DMS114 treated with DMSO at 0.1 percent for 48 hours (cell line): Measurements from ENCODE around the gene AMER1.
"Not testable (repeated sequence)": the region's sequence is repeated elsewhere in the genome, so short reads cannot be mapped to it uniquely, and the experiment has no call there.

ENCODE experiments used
- DNase-seq: peaks from one replicate; lab custom pipeline; 2025; ENCODE audit not compliant: unreplicated experiment; lab: John Stamatoyannopoulos, UW

The AMER1 gene

DNA sequence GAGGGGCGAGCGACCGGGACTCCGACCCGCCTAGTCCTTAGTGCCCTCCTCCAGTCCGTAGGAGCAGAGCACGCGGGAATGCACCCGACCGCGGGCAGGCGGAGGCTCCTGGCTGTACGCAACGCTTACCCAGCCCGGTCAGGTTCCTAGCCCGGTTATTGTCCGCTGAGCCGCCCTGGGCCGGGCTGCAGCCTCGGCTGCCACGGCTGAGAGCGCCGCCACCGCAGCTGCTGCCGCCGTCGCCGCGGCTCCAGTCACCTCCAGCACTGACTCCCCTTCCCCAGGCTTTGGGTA is at the start of gene AMER1:
TSS of gene AMER1 (minus strand) at position 268 of the 294 bp plus-strand sequence. CDS start 12,422 bp downstream, outside the sequence.
- DNase-seq = no peak

DNA sequence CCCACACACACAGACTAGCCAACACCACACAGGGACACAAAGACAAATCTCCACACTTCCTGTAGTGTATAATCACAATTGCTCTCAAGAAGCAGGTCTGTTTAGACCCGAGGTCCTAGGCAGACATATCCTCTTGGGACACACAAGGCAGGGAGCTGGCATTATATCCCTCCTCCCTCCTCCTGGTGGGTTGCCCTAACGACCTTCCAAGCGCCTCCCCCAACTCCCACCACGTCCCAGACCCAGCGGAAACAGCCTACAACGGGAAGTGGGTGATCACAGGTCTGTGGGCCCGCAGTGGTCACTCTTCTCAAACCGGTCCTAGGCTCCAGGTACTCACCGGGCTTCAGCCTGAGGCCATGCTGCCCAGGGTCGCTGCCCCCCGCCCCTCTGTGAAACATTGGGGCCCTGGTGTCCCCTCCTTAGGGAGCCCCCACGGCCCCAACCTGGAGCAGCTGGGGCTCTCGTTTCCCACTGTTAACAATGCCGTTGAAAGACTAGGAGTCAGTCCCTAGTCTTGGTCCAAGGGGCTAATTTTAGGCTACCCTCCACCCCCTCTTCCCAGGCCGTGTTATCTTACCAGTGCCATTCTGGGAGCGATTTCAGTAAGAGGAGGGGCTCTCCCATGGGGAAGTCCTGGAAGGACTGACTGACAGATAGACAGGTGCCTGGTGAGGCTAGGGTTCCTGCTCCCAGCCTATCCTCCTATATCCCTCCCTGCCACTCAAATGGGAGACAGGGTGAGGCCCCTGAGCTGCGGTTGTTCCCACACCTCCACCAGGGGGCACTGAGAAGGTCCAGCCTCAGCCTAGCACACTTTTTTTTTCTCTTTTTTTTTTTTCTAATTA is 24.8 kb upstream of the AMER1 start, which contains the start of gene ASB12:
TSS of gene ASB12 (minus strand) at position 485 of the 848 bp plus-strand sequence. CDS start 4,957 bp downstream, outside the sequence.
- DNase-seq = no peak

GRCh38 chrX:64229154-64229553 is 23.6 kb upstream of the AMER1 start:
- DNase-seq = no peak

DNA sequence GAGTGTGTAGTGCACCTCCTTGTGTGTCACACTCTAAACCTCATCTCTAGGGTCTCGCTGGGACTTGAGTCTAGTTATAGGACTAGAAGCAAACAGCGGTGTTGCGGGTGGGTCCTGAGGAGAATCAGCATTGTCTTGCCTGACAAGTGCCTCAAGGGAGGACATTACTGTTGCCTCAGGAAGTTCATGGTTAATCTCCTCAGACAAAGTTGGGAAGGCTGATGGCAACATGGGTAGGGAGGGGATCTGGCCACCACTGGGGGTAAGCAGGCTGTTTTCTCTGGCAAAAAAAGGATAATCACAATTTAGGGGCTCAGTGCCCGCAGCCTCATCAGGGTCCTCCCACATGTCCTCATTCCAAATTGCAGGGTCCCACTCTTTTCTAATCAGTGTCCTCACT is 12.5 kb upstream of the AMER1 start:
- no peak for DNase-seq

- not testable (repeated sequence) for DNase-seq
Measured at GRCh38 chrX:64213989-64214388, 8.5 kb upstream of the AMER1 start.

DNA sequence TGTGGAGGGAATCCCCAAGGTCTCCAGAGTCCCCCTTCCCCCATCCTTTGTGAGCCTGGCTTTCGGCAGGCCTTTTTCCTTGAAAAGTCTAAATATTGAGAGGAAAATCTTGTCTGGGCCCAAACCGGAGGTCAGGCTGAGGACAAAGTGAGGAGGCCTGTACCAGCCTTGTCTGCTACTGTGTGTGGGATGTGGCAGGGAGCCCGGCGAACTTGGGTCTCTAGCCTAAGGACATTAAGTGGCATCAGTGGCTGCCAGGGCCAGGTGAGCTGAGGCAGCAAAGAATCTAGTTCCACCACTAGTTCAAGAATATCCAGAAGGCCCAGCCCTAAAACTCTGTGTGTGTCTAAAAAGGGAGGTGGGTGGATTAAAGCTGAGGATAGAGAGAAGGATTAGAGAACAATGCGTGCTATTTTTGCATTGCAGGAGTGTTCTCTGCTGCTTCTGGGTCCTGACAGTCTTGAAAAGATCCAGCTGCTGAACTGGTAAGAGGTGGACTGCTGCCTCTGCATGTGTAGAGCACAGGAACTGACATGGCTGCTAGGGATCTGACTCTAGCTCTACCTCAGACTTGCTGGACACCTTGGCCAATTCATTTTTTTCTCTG is 1.2 kb upstream of the AMER1 start:
- DNase-seq = no peak

DNA sequence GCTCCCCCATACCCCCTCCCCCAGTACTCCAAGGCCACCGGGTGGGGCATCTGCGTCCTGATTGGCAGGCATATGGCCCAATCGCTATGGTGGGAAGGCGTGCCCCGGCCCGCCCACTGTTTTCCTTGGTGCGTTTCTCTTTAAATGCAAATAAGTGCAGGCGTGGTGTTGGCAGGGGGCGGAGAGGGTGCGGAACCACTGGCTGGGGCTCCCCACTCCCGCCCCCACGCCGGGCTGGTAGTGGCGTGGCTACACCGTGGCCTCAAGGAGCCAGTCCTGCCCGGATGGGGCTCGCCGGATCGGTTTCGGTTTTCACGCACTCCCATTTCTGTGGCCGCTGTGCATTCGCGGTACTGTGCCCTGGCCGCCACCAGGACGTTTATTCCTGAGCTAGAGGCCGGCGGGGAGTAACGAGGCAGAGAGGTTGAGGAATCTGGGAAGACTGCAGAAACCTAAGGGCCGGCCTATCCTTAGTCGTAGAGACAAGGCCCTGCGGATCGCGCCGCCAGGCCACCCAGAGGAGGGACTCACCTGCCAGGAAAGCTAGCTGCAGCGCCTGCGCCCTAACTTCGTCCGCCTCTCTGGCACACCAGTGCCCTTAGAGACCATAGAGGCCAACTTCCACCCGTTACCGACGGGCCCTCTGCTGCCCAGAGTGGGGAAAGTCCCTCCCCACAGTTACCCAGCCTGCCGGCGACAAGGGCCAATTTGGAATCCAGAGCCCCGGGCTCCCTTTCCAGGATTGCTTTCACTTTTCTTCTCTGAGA is 410 bp upstream of the AMER1 start:
- peak; percentile 80 for DNase-seq

- no peak for DNase-seq
Measured at GRCh38 chrX:64204701-64205440, 637 bp downstream of the AMER1 start.

- no peak for DNase-seq
Measured at GRCh38 chrX:64204252-64204651, 1.3 kb downstream of the AMER1 start.

GRCh38 chrX:64202808-64203325 is 2.6 kb downstream of the AMER1 start:
- DNase-seq = no peak

GRCh38 chrX:64198036-64198435 is 7.5 kb downstream of the AMER1 start:
- no peak for DNase-seq

DNA sequence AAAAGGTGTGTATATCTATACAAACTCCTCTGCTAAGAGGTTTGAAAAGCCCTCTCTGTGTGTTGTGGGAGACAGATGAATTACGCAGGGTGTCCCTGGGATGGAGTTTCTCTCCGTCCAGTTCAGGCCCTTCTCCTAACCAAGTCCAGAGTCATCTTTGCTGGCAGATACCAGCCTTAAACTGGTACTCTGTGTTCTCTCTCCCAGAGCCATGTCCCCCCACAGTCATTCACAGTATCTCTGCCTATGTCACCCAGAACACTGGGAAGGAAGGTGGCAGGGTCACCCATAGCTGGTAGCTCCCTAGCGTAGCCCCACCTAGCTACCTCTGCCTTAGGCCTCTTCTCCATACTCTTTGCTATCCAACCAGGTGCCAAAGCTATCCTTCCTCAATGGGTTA is 8.9 kb downstream of the AMER1 start:
- no peak for DNase-seq

GRCh38 chrX:64195862-64196261 is 9.6 kb downstream of the AMER1 start:
- DNase-seq = no peak

DNA sequence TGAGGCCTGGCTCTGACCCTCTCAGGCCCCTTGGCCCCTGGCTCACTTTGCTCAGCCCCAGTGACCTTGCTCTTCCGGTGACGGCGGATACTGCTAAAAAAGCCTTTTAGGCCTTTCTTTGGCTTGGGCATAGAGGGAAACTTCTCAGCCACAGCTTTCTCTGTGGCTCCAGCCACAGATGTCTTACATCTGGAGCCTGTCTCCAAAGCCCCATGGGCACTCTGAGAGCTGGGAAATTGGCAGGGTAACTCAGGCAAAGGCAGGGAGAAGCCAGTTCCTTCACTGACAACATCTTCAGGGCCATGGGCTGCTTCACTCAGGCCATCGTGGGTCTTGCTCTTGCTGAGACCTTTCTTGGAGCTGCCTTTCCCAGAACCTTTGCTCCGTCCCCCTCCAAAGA is 12.8 kb downstream of the AMER1 start:
- no peak for DNase-seq

DNA sequence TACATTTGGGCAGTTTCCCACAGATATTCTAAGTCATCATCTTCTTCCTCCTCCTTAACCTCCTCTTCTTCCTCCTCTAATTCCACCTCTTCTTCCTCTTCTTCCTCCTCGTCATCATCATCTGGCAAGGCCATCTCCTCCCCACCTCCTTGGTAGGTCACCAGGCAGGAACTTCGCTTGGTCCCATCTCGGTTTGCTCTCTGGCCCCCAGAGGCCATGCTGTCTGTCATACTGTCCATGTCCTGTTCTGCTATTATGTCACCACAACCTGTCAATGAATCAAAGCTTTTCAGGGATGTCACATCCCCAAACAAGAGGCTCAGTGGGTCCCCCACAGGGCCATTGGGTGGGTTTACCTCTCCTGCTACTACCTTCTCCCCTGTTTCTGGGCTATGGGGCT is 13.5 kb downstream of the AMER1 start:
- DNase-seq = no peak

- no peak for DNase-seq
Measured at GRCh38 chrX:64191281-64192010, 14.1 kb downstream of the AMER1 start.

DNA sequence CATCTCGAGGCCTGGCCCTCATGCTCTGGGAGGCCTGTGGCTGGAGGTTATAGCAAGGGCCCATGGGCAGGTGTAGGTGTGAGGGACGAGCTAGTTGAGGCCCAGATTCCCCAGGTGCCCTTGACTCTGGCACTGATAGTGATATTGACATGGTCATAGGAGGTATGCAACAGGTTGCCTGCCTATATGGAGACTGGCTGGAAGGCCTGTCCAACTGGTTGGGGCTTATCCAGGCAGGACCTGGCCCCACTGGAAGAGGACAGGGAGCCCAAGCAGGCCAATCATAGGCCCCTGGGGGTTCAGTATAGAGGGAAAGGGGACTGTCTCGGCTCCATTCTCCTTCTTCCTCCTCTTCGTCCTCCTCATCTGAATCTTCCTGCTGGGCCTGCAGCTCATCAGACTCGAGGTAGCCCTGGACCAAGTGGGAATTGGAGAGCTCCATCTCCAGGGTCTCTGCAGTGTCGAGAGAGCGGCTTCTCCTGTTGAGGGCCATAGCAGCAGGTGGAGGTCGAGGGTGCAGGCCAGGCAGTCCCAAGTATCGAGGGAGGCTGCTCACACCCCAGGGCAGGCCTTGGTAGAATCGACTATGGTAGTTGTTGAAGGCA is 15.3 kb downstream of the AMER1 start:
- no peak for DNase-seq

DNA sequence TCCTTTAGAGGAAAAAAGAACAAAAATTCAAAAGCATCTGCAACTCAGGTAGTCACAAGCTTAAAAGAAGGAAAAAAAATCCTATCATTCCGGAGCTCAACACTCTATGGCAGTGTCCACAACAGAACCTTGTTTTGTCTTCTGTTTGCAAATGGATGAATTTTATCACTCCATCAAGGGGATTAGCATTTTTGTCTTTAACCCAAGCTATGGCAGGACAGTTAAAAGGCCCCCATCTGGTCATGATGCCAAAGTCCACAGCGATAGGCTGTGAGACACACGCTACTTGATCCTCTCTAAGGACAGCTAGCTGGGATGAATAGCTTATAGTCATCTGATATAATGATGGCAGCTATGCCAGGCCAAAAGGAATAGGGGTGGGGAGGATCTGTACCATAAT is 16.6 kb downstream of the AMER1 start:
- no peak for DNase-seq

GRCh38 chrX:64187762-64188150 is 17.8 kb downstream of the AMER1 start:
- DNase-seq = no peak
